IMR-90 (cell line): ENCODE results near the gene SEPSECS. TPM values are rescaled to one million over a fixed set of nuclear protein-coding genes. Genes with fewer than 3 reads are reported as not detected.

Experiments used
- ATAC-seq: fragments of 200-7000 bp; cut with Tn5 transposase; 2 replicates; pipeline ENCODE4 v1.9.1; 2020; ENCODE audit warnings: low read depth, mild to moderate bottlenecking, moderate library complexity
- BruUV-seq: library from RNA; stranded (reverse); fragments of 400-500 nt; replicated peaks from 2 replicates; lab custom pipeline; 2021; lab: Mats Ljungman, UMichigan
- CTCF ChIA-PET: fragments of 300-600 bp; formaldehyde crosslinking; extraction: SDS; loops from one replicate; lab custom pipeline; 2021; ENCODE audit warnings: antibody characterized with exemption; lab: Yijun Ruan, JAX
- POLR2A ChIA-PET: fragments of 300-600 bp; sonication (Branson Sonifier 250); formaldehyde crosslinking; loops from one replicate; lab custom pipeline; 2022; ENCODE audit warnings: antibody characterized with exemption; ENCODE audit not compliant: unreplicated experiment; lab: Charles Lee
- DNase-seq: peaks from one replicate; pipeline ENCODE4 v3.0.0; 2013
- H2AFZ ChIP-seq: replicated peaks from 2 replicates; pipeline ENCODE3; 2013; ENCODE audit warnings: low read length, mild to moderate bottlenecking; ENCODE audit not compliant: poor library complexity
- H2AK5ac ChIP-seq: 2 replicates; pipeline ENCODE4 v1.6.1; 2013; ENCODE audit warnings: low read depth, low read length, inconsistent platforms
- H2AK9ac ChIP-seq: replicated peaks from 2 replicates; pipeline ENCODE3; 2013; ENCODE audit warnings: mild to moderate bottlenecking, low read depth, low read length, moderate library complexity; ENCODE audit not compliant: poor library complexity
- H2BK120ac ChIP-seq: 2 replicates; pipeline ENCODE4 v1.6.1; 2013; ENCODE audit warnings: low read depth, low read length, inconsistent platforms
- H2BK15ac ChIP-seq: 3 replicates; pipeline ENCODE4 v1.6.1; 2013; ENCODE audit warnings: low read depth, low read length, inconsistent platforms
- H2BK20ac ChIP-seq: 2 replicates; pipeline ENCODE4 v1.6.1; 2013; ENCODE audit warnings: low read depth, mild to moderate bottlenecking, inconsistent platforms, low read length, moderate library complexity
- H2BK5ac ChIP-seq: 2 replicates; pipeline ENCODE4 v1.6.1; 2013; ENCODE audit warnings: mild to moderate bottlenecking, low read depth, low read length, inconsistent platforms; ENCODE audit not compliant: poor library complexity, severe bottlenecking
- H3K14ac ChIP-seq: replicated peaks from 2 replicates; pipeline ENCODE4 v1.6.1; 2013; ENCODE audit warnings: low read depth, low read length, inconsistent platforms
- H3K18ac ChIP-seq: 2 replicates; pipeline ENCODE4 v1.6.1; 2013; ENCODE audit warnings: low read depth, low read length, control low read depth
- H3K23ac ChIP-seq: 2 replicates; pipeline ENCODE4 v1.6.1; 2013; ENCODE audit warnings: low read depth, low read length, inconsistent platforms
- H3K27ac ChIP-seq: 2 replicates; pipeline ENCODE4 v1.5.1; 2013; ENCODE audit warnings: mild to moderate bottlenecking, control low read depth, low read length; ENCODE audit not compliant: insufficient read depth
- H3K27me3 ChIP-seq: 2 replicates; pipeline ENCODE4 v1.6.1; 2013; ENCODE audit warnings: low read length; ENCODE audit not compliant: control insufficient read depth, insufficient read depth
- H3K36me3 ChIP-seq: 2 replicates; pipeline ENCODE4 v1.6.1; 2013; ENCODE audit warnings: low read length, mixed read lengths; ENCODE audit not compliant: control insufficient read depth, insufficient read depth
- H3K4ac ChIP-seq: 2 replicates; pipeline ENCODE4 v1.6.1; 2013; ENCODE audit warnings: low read depth, low read length, inconsistent platforms
- H3K4me1 ChIP-seq: 2 replicates; pipeline ENCODE4 v1.6.1; 2013; ENCODE audit warnings: low read length, mixed read lengths; ENCODE audit not compliant: control insufficient read depth, insufficient read depth
- H3K4me2 ChIP-seq: 2 replicates; pipeline ENCODE4 v1.6.1; 2013; ENCODE audit warnings: low read depth, mild to moderate bottlenecking, control low read depth, low read length, moderate library complexity
- H3K4me3 ChIP-seq: 2 replicates; pipeline ENCODE4 v1.5.1; 2013; ENCODE audit warnings: low read depth, mild to moderate bottlenecking, control low read depth, low read length, moderate library complexity; ENCODE audit not compliant: insufficient read depth
- H3K56ac ChIP-seq: 2 replicates; pipeline ENCODE4 v1.6.1; 2013; ENCODE audit warnings: low read length, inconsistent platforms; ENCODE audit not compliant: insufficient read depth; ENCODE audit errors: extremely low read depth
- H3K79me1 ChIP-seq, 2 experiments: 2 replicates each; pipeline ENCODE4 v1.6.1; 2013; ENCODE audit warnings: low read length in 2 of 2, inconsistent platforms in 1 of 2, low read depth in 1 of 2
- H3K9ac ChIP-seq: 2 replicates; pipeline ENCODE4 v1.6.1; 2013; ENCODE audit warnings: low read depth, low read length, control low read depth
- H3K9me1 ChIP-seq: 2 replicates; pipeline ENCODE4 v1.6.1; 2013; ENCODE audit warnings: low read length, inconsistent platforms; ENCODE audit not compliant: insufficient read depth
- H3K9me3 ChIP-seq: 2 replicates; pipeline ENCODE4 v1.6.1; 2013; ENCODE audit warnings: low read length; ENCODE audit not compliant: control insufficient read depth, insufficient read depth
- H4K20me1 ChIP-seq: 2 replicates; pipeline ENCODE4 v1.6.1; 2013; ENCODE audit warnings: low read length, inconsistent platforms; ENCODE audit not compliant: insufficient read depth
- H4K5ac ChIP-seq: 2 replicates; pipeline ENCODE4 v1.6.1; 2013; ENCODE audit warnings: mild to moderate bottlenecking, low read depth, low read length, control low read depth
- H4K8ac ChIP-seq, 2 experiments: 2 replicates each; pipeline ENCODE4 v1.6.1; 2013; ENCODE audit warnings: low read depth in 2 of 2, low read length in 2 of 2, control low read depth in 1 of 2, inconsistent platforms in 1 of 2
- H4K91ac ChIP-seq: 2 replicates; pipeline ENCODE4 v1.6.1; 2013; ENCODE audit warnings: low read depth, low read length, inconsistent platforms; ENCODE audit not compliant: insufficient read depth
- BHLHE40 ChIP-seq: fragments of 150-350 bp; IDR thresholded peaks from 2 replicates; pipeline ENCODE4 v1.6.1; 2016; ENCODE audit warnings: mild to moderate bottlenecking, low read depth, low read length
- CEBPB ChIP-seq: IDR thresholded peaks from 2 replicates; pipeline ENCODE4 v1.6.1; 2012; ENCODE audit warnings: low read depth, low read length, improper control_type of control experiment
- CHD1 ChIP-seq: IDR thresholded peaks from 2 replicates; pipeline ENCODE4 v1.6.1; 2012; ENCODE audit warnings: low read depth, low read length, improper control_type of control experiment
- CTCF ChIP-seq: conservative IDR thresholded peaks from 2 replicates; pipeline ENCODE4 v1.5.1; 2012; ENCODE audit warnings: mild to moderate bottlenecking, low read depth, low read length, improper control_type of control experiment
- ELK1 ChIP-seq: fragments of 150-350 bp; IDR thresholded peaks from 2 replicates; pipeline ENCODE4 v1.6.1; 2016; ENCODE audit warnings: low read depth, mild to moderate bottlenecking, low read length, moderate library complexity, borderline replicate concordance
- FOS ChIP-seq: fragments of 150-350 bp; IDR thresholded peaks from 2 replicates; pipeline ENCODE4 v1.6.1; 2016; ENCODE audit warnings: low read depth, low read length
- MAFK ChIP-seq: IDR thresholded peaks from 2 replicates; pipeline ENCODE4 v1.6.1; 2012; ENCODE audit warnings: low read depth, low read length, improper control_type of control experiment
- MAZ ChIP-seq: IDR thresholded peaks from 2 replicates; pipeline ENCODE4 v1.6.1; 2012; ENCODE audit warnings: low read depth, mild to moderate bottlenecking, low read length, improper control_type of control experiment, moderate library complexity, borderline replicate concordance
- MXI1 ChIP-seq: IDR thresholded peaks from 2 replicates; pipeline ENCODE4 v1.6.1; 2012; ENCODE audit warnings: low read depth, mild to moderate bottlenecking, low read length, moderate library complexity, borderline replicate concordance
- NFE2L2 ChIP-seq: fragments of 150-350 bp; IDR thresholded peaks from 2 replicates; pipeline ENCODE4 v1.6.1; 2016; ENCODE audit warnings: low read depth, mild to moderate bottlenecking, low read length
- POLR2A ChIP-seq: IDR thresholded peaks from 2 replicates; pipeline ENCODE4 v1.6.1; 2012; ENCODE audit warnings: mild to moderate bottlenecking, low read depth, low read length
- RAD21 ChIP-seq: IDR thresholded peaks from 2 replicates; pipeline ENCODE4 v1.6.1; 2012; ENCODE audit warnings: low read length, improper control_type of control experiment
- RCOR1 ChIP-seq: IDR thresholded peaks from 2 replicates; pipeline ENCODE4 v1.6.1; 2012; ENCODE audit warnings: mild to moderate bottlenecking, low read length, improper control_type of control experiment; ENCODE audit not compliant: insufficient replicate concordance
- RFX5 ChIP-seq: IDR thresholded peaks from 2 replicates; pipeline ENCODE4 v1.8.0; 2012; ENCODE audit warnings: low read depth, mild to moderate bottlenecking, low read length, moderate library complexity
- SMC3 ChIP-seq: fragments of 150-350 bp; IDR thresholded peaks from 2 replicates; pipeline ENCODE4 v1.6.1; 2016; ENCODE audit warnings: low read depth, mild to moderate bottlenecking, antibody characterized with exemption, low read length, moderate library complexity
- USF2 ChIP-seq: fragments of 150-350 bp; IDR thresholded peaks from 2 replicates; pipeline ENCODE4 v1.6.1; 2017; ENCODE audit warnings: mild to moderate bottlenecking, antibody characterized with exemption, low read length, low read depth
- dilution Hi-C: fragments of 300-500 bp; cut with HindIII; formaldehyde crosslinking; loops from one replicate; pipeline ENCODE4 v1.14.3; 2018; ENCODE audit warnings: low sequenced_read_pairs; ENCODE audit not compliant: unreplicated experiment
- in situ Hi-C: fragments of 300-500 bp; cut with MboI; formaldehyde crosslinking; loops from 3 replicates; pipeline ENCODE4 v1.14.3; 2019; ENCODE audit warnings: low sequenced_read_pairs, inconsistent platforms, mixed read lengths
- intact Hi-C: fragments of 100-400 bp; cut with micrococcal nuclease; formaldehyde crosslinking; loops from 2 replicates; pipeline ENCODE4 v1.10.0; 2022
- polyA plus RNA-seq, 3 experiments: library from polyadenylated mRNA; depleted of rRNA; stranded (reverse); fragments of >200 nt; gene quantifications; 2 replicates each; pipeline ENCODE4 v1.2.3, GENCODE V29; 2012; ENCODE audit warnings: low replicate concordance in 1 of 3
- total RNA-seq: library from RNA; depleted of rRNA; stranded (reverse); fragments of >200 nt; gene quantifications from 2 replicates; pipeline ENCODE4 v1.2.3, GENCODE V29; 2012

The SEPSECS gene
- total and polyA plus RNA-seq, 2 of the 4 experiments (the other 2 are of a cell fraction), result 1.7 to 5.0 TPM

- dilution Hi-C loops, result no loop called here
- in situ Hi-C loops, result no loop called here
- Histone ChIP-seq H3K14ac (no peak overlapping the region), H3K23ac (no peak overlapping the region), H2BK20ac (no peak overlapping the region), H2AK9ac (no peak overlapping the region), H3K27me3 (peaks cover 24% of the 10 kb centered on the region), H3K9me3 (peaks cover 2% of the 10 kb centered on the region; the same call in 1 of the 2 replicates), H3K4me3 (no peak overlapping the region), H2BK15ac (no peak overlapping the region), H4K5ac (no peak overlapping the region), H2AFZ (no peak overlapping the region), H3K56ac (no peak overlapping the region), H3K4me1 (peaks cover 2% of the 10 kb centered on the region; the same call in 1 of the 2 replicates), H3K18ac (no peak overlapping the region), H2BK5ac (no peak overlapping the region), H4K20me1 (no peaks in the 10 kb centered on the region), H3K79me1 (no peaks in the 10 kb centered on the region), H3K4me2 (no peak overlapping the region), H2AK5ac (no peak overlapping the region), H3K27ac (no peak overlapping the region), H4K91ac (no peak overlapping the region), H3K9ac (no peak overlapping the region), H3K4ac (no peak overlapping the region), H4K8ac (no peak overlapping the region), H3K36me3 (no peaks in the 10 kb centered on the region), H3K9me1 (no peaks in the 10 kb centered on the region), H2BK120ac (no peak overlapping the region)
- POLR2A ChIA-PET, result no interaction called here
- TF ChIP-seq CTCF (no peak), RAD21 (no peak), ELK1 (no peak), SMC3 (no peak), RCOR1 (no peak), FOS (no peak), RFX5 (no peak), CHD1 (no peak), USF2 (no peak), MAFK (no peak), NFE2L2 (no peak), CEBPB (no peak), BHLHE40 (no peak), MXI1 (no peak), POLR2A (no peak), MAZ (no peak)
- no TSS peak for BruUV-seq
- intact Hi-C loops, result no loop called here
- ATAC-seq (no peak), DNase-seq (no peak)
- CTCF ChIA-PET, result interaction anchor here (1.0 kb wide), 1 partner anchor 44 kb away, joined by 4 read pairs; no protein-coding TSS in a partner anchor
Observed at GRCh38 chr4:25100710-25101109, 59.5 kb downstream of the SEPSECS start.
